ENCODE data around the gene BHLHA9.
"Not testable (repeated sequence)": the region's sequence is repeated elsewhere in the genome, so short reads cannot be mapped to it uniquely, and the experiment has no call there.

- not testable (repeated sequence) for TF ChIP-seq CTCF (IDR thresholded peaks at IDR 0.05 in 4 of 5, conservative IDR thresholded peaks at IDR 0.05 in 1 of 5); POLR2A (IDR thresholded peaks at IDR 0.05)
Observed at GRCh38 chr17:1307829-1308228, 37.6 kb downstream of the BHLHA9 start.

All from gastrocnemius medialis (tissue), 4 donors.